Naive B cell (primary cell): ENCODE data around the gene CDAN1. TPM values are rescaled to one million over a fixed set of nuclear protein-coding genes. Genes with fewer than 3 reads are reported as not detected.

ENCODE experiments used
- ATAC-seq, 2 donors: fragments of 150-1000 bp; cut with Tn5 transposase; 2 replicates each; pipeline ENCODE4 v1.10.0; 2021; ENCODE audit warnings: low read depth in 2 of 2, mild to moderate bottlenecking in 2 of 2, moderate library complexity in 2 of 2
- DNase-seq: peaks from one replicate; pipeline ENCODE4 v3.0.0; 2022
- H3K27ac Mint-ChIP-seq, 6 donors: one replicate each; pipeline ENCODE4 v1.8.0; 2020 to 2022; ENCODE audit warnings: mild to moderate bottlenecking in 6 of 6, mixed read lengths in 6 of 6, moderate library complexity in 5 of 6, inconsistent platforms in 2 of 6
- H3K27me3 Mint-ChIP-seq, 3 donors: one replicate each; pipeline ENCODE4 v1.8.0; 2021 to 2022; ENCODE audit warnings: mixed read lengths in 3 of 3, mild to moderate bottlenecking in 1 of 3
- H3K36me3 Mint-ChIP-seq, 2 donors: one replicate each; pipeline ENCODE4 v1.8.0; 2020 to 2022; ENCODE audit warnings: mixed read lengths in 2 of 2, inconsistent platforms in 1 of 2, mild to moderate bottlenecking in 1 of 2
- H3K4me1 Mint-ChIP-seq, 3 donors: one replicate each; pipeline ENCODE4 v1.8.0; 2020 to 2022; ENCODE audit warnings: mixed read lengths in 3 of 3, inconsistent platforms in 1 of 3, mild to moderate bottlenecking in 1 of 3, moderate library complexity in 1 of 3
- H3K4me3 Mint-ChIP-seq, 8 donors: one replicate each; pipeline ENCODE4 v1.8.0; 2020 to 2022; ENCODE audit warnings: mild to moderate bottlenecking in 8 of 8, mixed read lengths in 8 of 8, moderate library complexity in 8 of 8, inconsistent platforms in 2 of 8
- H3K9me3 Mint-ChIP-seq, 7 donors: one replicate each; pipeline ENCODE4 v1.8.0; 2020 to 2022; ENCODE audit warnings: mixed read lengths in 7 of 7, mild to moderate bottlenecking in 5 of 7, inconsistent platforms in 2 of 7, moderate library complexity in 1 of 7
- polyA plus RNA-seq, 6 donors: library from polyadenylated mRNA; unstranded; fragments of 300-500 nt; fragmentation: Illumina TruSeq; gene quantifications; one replicate each; pipeline ENCODE4 v1.2.3, GENCODE V29; 2021; ENCODE audit warnings: low read depth in 6 of 6

CDAN1 gene
- polyA plus RNA-seq, 6 donors from 2014 or later = 4.2 to 11.0 (median 6.2) TPM

- peak overlapping the region in 2 of 6 donors; percentile 47 to 70 for H3K27ac Mint-ChIP-seq
- H3K4me1 Mint-ChIP-seq = no peaks in the 10 kb centered on the region
- H3K4me3 Mint-ChIP-seq = peak overlapping the region in 1 of 8 donors; percentile 5
- no peaks in the 10 kb centered on the region for H3K9me3 Mint-ChIP-seq
- DNase-seq = no peak
- ATAC-seq = no peak
- H3K36me3 Mint-ChIP-seq = no peaks in the 10 kb centered on the region
- H3K27me3 Mint-ChIP-seq = no peaks in the 10 kb centered on the region
These were observed 20.8 kb downstream of the CDAN1 start for GRCh38 chr15:42716125-42716524.

- no peaks in the 10 kb centered on the region for H3K4me1 Mint-ChIP-seq
- H3K27ac Mint-ChIP-seq = no peak overlapping the region
- no peaks in the 10 kb centered on the region for H3K9me3 Mint-ChIP-seq
- DNase-seq (no peak), ATAC-seq (no peak)
- no peak overlapping the region for H3K4me3 Mint-ChIP-seq
- no peaks in the 10 kb centered on the region for H3K27me3 Mint-ChIP-seq
- H3K36me3 Mint-ChIP-seq = no peaks in the 10 kb centered on the region
These were observed 24.3 kb downstream of the CDAN1 start for GRCh38 chr15:42712584-42712983.

- ATAC-seq (no peak), DNase-seq (no peak)
- Mint-ChIP-seq H3K27me3 (no peaks in the 10 kb centered on the region), H3K36me3 (no peaks in the 10 kb centered on the region), H3K4me1 (no peaks in the 10 kb centered on the region), H3K9me3 (no peaks in the 10 kb centered on the region), H3K27ac (no peak overlapping the region), H3K4me3 (no peak overlapping the region)
These were observed 25.2 kb downstream of the CDAN1 start for GRCh38 chr15:42711746-42712145.

GRCh38 chr15:42710662-42711061 lies 26.3 kb downstream of the CDAN1 start:
- Mint-ChIP-seq H3K27me3 (no peaks in the 10 kb centered on the region), H3K36me3 (no peaks in the 10 kb centered on the region), H3K27ac (no peak overlapping the region), H3K4me3 (no peak overlapping the region), H3K9me3 (no peaks in the 10 kb centered on the region), H3K4me1 (no peaks in the 10 kb centered on the region)
- DNase-seq (no peak), ATAC-seq (no peak)

GRCh38 chr15:42707873-42708544 lies 28.9 kb downstream of the CDAN1 start:
- H3K4me1 Mint-ChIP-seq = peaks cover 0 to 2% (median 0%) of the 10 kb centered on the region in 3 donors
- H3K27me3 Mint-ChIP-seq = no peaks in the 10 kb centered on the region
- H3K4me3 Mint-ChIP-seq = no peak overlapping the region
- peaks cover 0 to 3% of the 10 kb centered on the region in 2 donors for H3K36me3 Mint-ChIP-seq
- DNase-seq (no peak), ATAC-seq (no peak)
- H3K9me3 Mint-ChIP-seq = no peaks in the 10 kb centered on the region
- peak overlapping the region in 1 of 6 donors; percentile 85 for H3K27ac Mint-ChIP-seq

GRCh38 chr15:42707068-42707467 lies 29.9 kb downstream of the CDAN1 start:
- DNase-seq (no peak), ATAC-seq (no peak)
- H3K27me3 Mint-ChIP-seq = no peaks in the 10 kb centered on the region
- H3K4me1 Mint-ChIP-seq = peaks cover 0 to 2% (median 0%) of the 10 kb centered on the region in 3 donors
- no peak overlapping the region for H3K4me3 Mint-ChIP-seq
- H3K9me3 Mint-ChIP-seq = no peaks in the 10 kb centered on the region
- H3K36me3 Mint-ChIP-seq = peaks cover 0 to 3% of the 10 kb centered on the region in 2 donors
- H3K27ac Mint-ChIP-seq = no peak overlapping the region

GRCh38 chr15:42705336-42705735 lies 31.6 kb downstream of the CDAN1 start:
- peaks cover 0 to 13% of the 10 kb centered on the region in 2 donors for H3K36me3 Mint-ChIP-seq
- ATAC-seq = no peak
- H3K27me3 Mint-ChIP-seq = no peaks in the 10 kb centered on the region
- peaks cover 0 to 2% (median 0%) of the 10 kb centered on the region in 3 donors for H3K4me1 Mint-ChIP-seq
- no peak for DNase-seq
- no peak overlapping the region for H3K4me3 Mint-ChIP-seq
- no peak overlapping the region for H3K27ac Mint-ChIP-seq
- no peaks in the 10 kb centered on the region for H3K9me3 Mint-ChIP-seq

GRCh38 chr15:42704492-42704926 lies 32.4 kb downstream of the CDAN1 start:
- Mint-ChIP-seq H3K27me3 (no peaks in the 10 kb centered on the region), H3K4me1 (peaks cover 0 to 2% (median 0%) of the 10 kb centered on the region in 3 donors), H3K36me3 (peaks cover 0 to 13% of the 10 kb centered on the region in 2 donors), H3K27ac (peak overlapping the region in 2 of 6 donors; percentile 22 to 33), H3K4me3 (no peak overlapping the region), H3K9me3 (no peaks in the 10 kb centered on the region)
- ATAC-seq (peak; percentile 77 to 81), DNase-seq (peak; percentile 37)

GRCh38 chr15:42696626-42697025 lies 40.3 kb downstream of the CDAN1 start:
- DNase-seq (no peak), ATAC-seq (no peak)
- no peaks in the 10 kb centered on the region for H3K9me3 Mint-ChIP-seq
- H3K4me3 Mint-ChIP-seq = no peak overlapping the region
- peak overlapping the region in 4 of 6 donors; percentile 0 to 58 (median 8) for H3K27ac Mint-ChIP-seq
- no peaks in the 10 kb centered on the region for H3K27me3 Mint-ChIP-seq
- H3K36me3 Mint-ChIP-seq = peaks cover 0 to 10% of the 10 kb centered on the region in 2 donors
- H3K4me1 Mint-ChIP-seq = peaks cover 0 to 2% (median 0%) of the 10 kb centered on the region in 3 donors

- DNase-seq (no peak), ATAC-seq (no peak)
- H3K4me1 Mint-ChIP-seq = peaks cover 0 to 2% (median 0%) of the 10 kb centered on the region in 3 donors
- no peaks in the 10 kb centered on the region for H3K9me3 Mint-ChIP-seq
- no peaks in the 10 kb centered on the region for H3K27me3 Mint-ChIP-seq
- peak overlapping the region in 3 of 6 donors; percentile 35 to 69 (median 65) for H3K27ac Mint-ChIP-seq
- H3K36me3 Mint-ChIP-seq = peaks cover 0 to 1% of the 10 kb centered on the region in 2 donors
- peak overlapping the region in 1 of 8 donors; percentile 37 for H3K4me3 Mint-ChIP-seq
These were observed 41.3 kb downstream of the CDAN1 start for GRCh38 chr15:42695527-42696071.

- Mint-ChIP-seq H3K27ac (peak overlapping the region in 1 of 6 donors; percentile 70), H3K36me3 (no peaks in the 10 kb centered on the region), H3K4me3 (no peak overlapping the region), H3K9me3 (no peaks in the 10 kb centered on the region), H3K27me3 (no peaks in the 10 kb centered on the region), H3K4me1 (peaks cover 0 to 2% (median 0%) of the 10 kb centered on the region in 3 donors)
- no peak for DNase-seq
- ATAC-seq = no peak
These were observed 42.5 kb downstream of the CDAN1 start for GRCh38 chr15:42694398-42694797.

GRCh38 chr15:42693942-42694341 lies 43.0 kb downstream of the CDAN1 start:
- DNase-seq (no peak), ATAC-seq (no peak)
- H3K36me3 Mint-ChIP-seq = no peaks in the 10 kb centered on the region
- peaks cover 0 to 2% (median 0%) of the 10 kb centered on the region in 3 donors for H3K4me1 Mint-ChIP-seq
- no peak overlapping the region for H3K4me3 Mint-ChIP-seq
- H3K27ac Mint-ChIP-seq = peak overlapping the region in 2 of 6 donors; percentile 0 to 19
- no peaks in the 10 kb centered on the region for H3K9me3 Mint-ChIP-seq
- H3K27me3 Mint-ChIP-seq = no peaks in the 10 kb centered on the region

- no peak overlapping the region for H3K27ac Mint-ChIP-seq
- H3K36me3 Mint-ChIP-seq = no peaks in the 10 kb centered on the region
- H3K4me3 Mint-ChIP-seq = no peak overlapping the region
- no peak for DNase-seq
- no peak for ATAC-seq
- no peaks in the 10 kb centered on the region for H3K9me3 Mint-ChIP-seq
- H3K4me1 Mint-ChIP-seq = peaks cover 0 to 2% (median 0%) of the 10 kb centered on the region in 3 donors
- no peaks in the 10 kb centered on the region for H3K27me3 Mint-ChIP-seq
These were observed 43.4 kb downstream of the CDAN1 start for GRCh38 chr15:42693496-42693895.

GRCh38 chr15:42692997-42693396 lies 43.9 kb downstream of the CDAN1 start:
- Mint-ChIP-seq H3K4me3 (no peak overlapping the region), H3K36me3 (no peaks in the 10 kb centered on the region), H3K27me3 (no peaks in the 10 kb centered on the region), H3K9me3 (no peaks in the 10 kb centered on the region), H3K4me1 (peaks cover 0 to 2% (median 0%) of the 10 kb centered on the region in 3 donors), H3K27ac (peak overlapping the region in 1 of 6 donors; percentile 40)
- ATAC-seq (no peak), DNase-seq (no peak)
